Tibial nerve (tissue), 4 donors: ENCODE results near the gene CFAP53. TPM values are rescaled to one million over a fixed set of nuclear protein-coding genes. Genes with fewer than 3 reads are reported as not detected.

ENCODE experiments used
- DNase-seq, 2 donors: peaks; one replicate each; pipeline ENCODE4 v3.0.0-alpha.2; 2019; ENCODE audit warnings: low spot score in 2 of 2
- H3K27ac ChIP-seq, 4 donors: fragments of 200-600 bp; sonication (generic) in 3 of 4; one replicate each; pipeline ENCODE4 v1.5.1; 2017 to 2019; ENCODE audit warnings: mild to moderate bottlenecking in 1 of 4
- H3K27me3 ChIP-seq, 2 donors: fragments of 200-600 bp; sonication (generic) in 1 of 2; one replicate each; pipeline versions ENCODE4 v1.5.1 to v1.6.0; 2017 to 2019
- H3K36me3 ChIP-seq, 3 donors: fragments of 200-600 bp; sonication (generic); one replicate each; pipeline ENCODE4 v1.5.1; 2018 to 2019
- H3K4me1 ChIP-seq, 4 donors: fragments of 200-600 bp; sonication (generic) in 3 of 4; one replicate each; pipeline ENCODE4 v1.5.1; 2017 to 2019
- H3K4me3 ChIP-seq, 4 donors: fragments of 200-600 bp; sonication (generic) in 3 of 4; one replicate each; pipeline ENCODE4 v1.5.1; 2017 to 2019; ENCODE audit warnings: mild to moderate bottlenecking in 1 of 4, moderate library complexity in 1 of 4
- H3K9me3 ChIP-seq, 4 donors: fragments of 200-600 bp; sonication (generic) in 3 of 4; one replicate each; pipeline ENCODE4 v1.5.1; 2017 to 2019
- CTCF ChIP-seq, 5 experiments: fragments of 200-600 bp in 3 of 5; fragments of 450-650 bp in 2 of 5; sonication (generic) in 3 of 5; IDR thresholded peaks; one replicate each; pipeline ENCODE4 v1.5.1; 2016 to 2019; ENCODE audit warnings: antibody characterized with exemption in 5 of 5, mild to moderate bottlenecking in 3 of 5, moderate library complexity in 2 of 5
- EP300 ChIP-seq, 2 donors: sonication (generic); formaldehyde crosslinking; IDR thresholded peaks; one replicate each; pipeline ENCODE4 v1.6.1; 2017; ENCODE audit warnings: antibody characterized with exemption in 2 of 2, mild to moderate bottlenecking in 1 of 2
- POLR2A ChIP-seq, 2 donors: fragments of 450-650 bp; IDR thresholded peaks; one replicate each; pipeline ENCODE4 v1.6.1; 2017; ENCODE audit warnings: antibody characterized with exemption in 2 of 2, mild to moderate bottlenecking in 2 of 2, moderate library complexity in 2 of 2
- WGBS, 2 donors: methylation state at CpG; one replicate each; pipeline ENCODE4 v1.1.5; 2018; 5-methylcytosine and 5-hydroxymethylcytosine counted together
- total RNA-seq, 4 donors: library from RNA; depleted of rRNA; stranded (reverse); fragments of >200 nt; gene quantifications; one replicate each; pipeline ENCODE4 v1.1.0, GENCODE V29; 2016

The CFAP53 gene
- total RNA-seq, 4 donors from 2014 or later: 1.5 to 1.7 (median 1.6) TPM

- WGBS, 2 donors: 1 to 4% methylated on average over 8 of the region's 8 CpGs
- no peak for TF ChIP-seq POLR2A (IDR thresholded peaks at IDR 0.05)
- no peak for TF ChIP-seq CTCF (IDR thresholded peaks at IDR 0.05)
- no peak for TF ChIP-seq EP300 (IDR thresholded peaks at IDR 0.05)
- H3K4me1 ChIP-seq: peaks cover 0 to 18% (median 3%) of the 10 kb centered on the region in 4 donors
Measured at GRCh38 chr18:50307400-50307737, 41.1 kb upstream of the CFAP53 start.

GRCh38 chr18:50306944-50307343 lies 40.6 kb upstream of the CFAP53 start:
- 63 to 74% methylated on average over 8 of the region's 8 CpGs for WGBS, 2 donors

More at GRCh38 chr18:50307400-50307737, 41.1 kb upstream of the CFAP53 start:
- Histone ChIP-seq H3K9me3 (no peaks in the 10 kb centered on the region), H3K4me3 (peak overlapping the region; percentile 24 to 70 (median 49)), H3K36me3 (no peaks in the 10 kb centered on the region), H3K27me3 (peaks cover 0 to 11% of the 10 kb centered on the region in 2 donors), H3K27ac (peak overlapping the region in 1 of 4 donors; percentile 62)
- no peak for DNase-seq

GRCh38 chr18:50301074-50301473 lies 34.8 kb upstream of the CFAP53 start:
- 58 to 62% methylated on average over 5 of the region's 5 CpGs for WGBS, 2 donors
- Histone ChIP-seq H3K27ac (no peak overlapping the region), H3K9me3 (no peaks in the 10 kb centered on the region), H3K36me3 (no peaks in the 10 kb centered on the region), H3K27me3 (peaks cover 0 to 28% of the 10 kb centered on the region in 2 donors), H3K4me1 (peaks cover 0 to 14% (median 4%) of the 10 kb centered on the region in 4 donors), H3K4me3 (no peak overlapping the region)
- no peak for DNase-seq
- no peak for TF ChIP-seq CTCF (IDR thresholded peaks at IDR 0.05)
- TF ChIP-seq POLR2A (IDR thresholded peaks at IDR 0.05): no peak
- no peak for TF ChIP-seq EP300 (IDR thresholded peaks at IDR 0.05)

More at GRCh38 chr18:50306944-50307343, 40.6 kb upstream of the CFAP53 start:
- DNase-seq: no peak
- H3K36me3 ChIP-seq: no peaks in the 10 kb centered on the region
- peaks cover 0 to 11% of the 10 kb centered on the region in 2 donors for H3K27me3 ChIP-seq
- peak overlapping the region in 3 of 4 donors; percentile 24 to 54 (median 44) for H3K4me3 ChIP-seq
- no peak for TF ChIP-seq POLR2A (IDR thresholded peaks at IDR 0.05)
- TF ChIP-seq EP300 (IDR thresholded peaks at IDR 0.05): no peak
- no peak for TF ChIP-seq CTCF (IDR thresholded peaks at IDR 0.05)
- H3K27ac ChIP-seq: no peak overlapping the region
- no peaks in the 10 kb centered on the region for H3K9me3 ChIP-seq
- peaks cover 0 to 18% (median 3%) of the 10 kb centered on the region in 4 donors for H3K4me1 ChIP-seq

- H3K4me3 ChIP-seq: no peak overlapping the region
- H3K9me3 ChIP-seq: no peaks in the 10 kb centered on the region
- H3K36me3 ChIP-seq: no peaks in the 10 kb centered on the region
- H3K4me1 ChIP-seq: peaks cover 0 to 14% (median 4%) of the 10 kb centered on the region in 4 donors
- 62 to 70% methylated on average over 7 of the region's 7 CpGs for WGBS, 2 donors
- no peak overlapping the region for H3K27ac ChIP-seq
- TF ChIP-seq POLR2A (IDR thresholded peaks at IDR 0.05) (no peak), CTCF (IDR thresholded peaks at IDR 0.05) (no peak), EP300 (IDR thresholded peaks at IDR 0.05) (no peak)
- H3K27me3 ChIP-seq: peaks cover 0 to 28% of the 10 kb centered on the region in 2 donors
- DNase-seq: no peak
Measured at GRCh38 chr18:50299626-50300388, 33.5 kb upstream of the CFAP53 start.
